ENCODE data around the gene FGB.

Gene FGB

DNA sequence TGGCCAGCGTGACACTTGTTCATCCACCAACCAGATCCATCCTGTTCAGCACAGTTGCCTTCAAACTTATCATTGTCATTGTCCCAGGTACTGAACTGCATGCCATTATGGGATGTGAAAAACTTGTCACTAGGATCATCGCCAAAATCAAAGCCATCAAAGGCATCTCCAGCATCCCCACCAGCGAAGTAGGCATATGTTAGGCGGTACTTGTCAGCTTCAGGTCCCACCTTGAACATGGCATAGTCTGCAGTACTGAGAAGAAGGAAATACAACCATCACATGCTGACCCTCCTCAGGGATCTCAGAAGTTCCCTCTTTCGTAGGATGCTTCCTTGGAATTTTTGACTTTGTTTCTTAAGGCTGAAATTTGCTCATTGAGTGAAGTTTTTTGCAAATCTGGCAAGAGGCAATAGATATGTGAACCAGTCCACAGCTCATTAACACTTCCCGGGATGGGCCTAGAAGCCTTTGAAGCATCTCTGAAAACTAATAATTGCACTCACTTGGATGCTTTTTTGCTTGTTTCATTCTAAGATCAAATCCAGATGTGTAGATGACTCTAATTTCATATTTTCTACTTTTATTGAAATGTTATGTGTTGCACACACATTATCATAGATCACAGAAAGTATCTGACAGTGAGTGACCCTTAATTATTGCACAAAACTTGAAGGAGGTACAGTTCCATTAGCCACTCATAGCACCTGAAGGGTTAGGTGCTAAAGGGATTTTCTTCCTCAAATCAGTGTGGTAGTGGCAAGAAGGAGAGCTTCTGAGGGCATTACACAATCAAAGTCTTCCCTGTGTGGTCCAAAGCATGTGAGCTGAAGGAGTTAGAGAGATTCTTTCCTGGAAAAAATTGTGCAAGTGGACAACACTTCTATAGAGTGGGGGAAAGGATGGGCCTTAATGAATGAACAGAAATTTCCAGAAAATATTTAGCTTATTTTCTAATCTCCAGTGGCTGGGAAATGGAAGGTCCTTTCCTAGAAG, 44.2 kb downstream of the FGB start:
- in situ Hi-C loops (cut with HindIII; ENCODE audit: low pct_unique_long_range_greater_than_20kb, low sequenced_read_pairs): no loop called here
- no peak for DNase-seq (ENCODE audit: low read depth in 1 of 2, low spot score in 1 of 2)
- TF ChIP-seq JUND (IDR thresholded peaks at IDR 0.05; ENCODE audit: low read depth): no peak

DNA sequence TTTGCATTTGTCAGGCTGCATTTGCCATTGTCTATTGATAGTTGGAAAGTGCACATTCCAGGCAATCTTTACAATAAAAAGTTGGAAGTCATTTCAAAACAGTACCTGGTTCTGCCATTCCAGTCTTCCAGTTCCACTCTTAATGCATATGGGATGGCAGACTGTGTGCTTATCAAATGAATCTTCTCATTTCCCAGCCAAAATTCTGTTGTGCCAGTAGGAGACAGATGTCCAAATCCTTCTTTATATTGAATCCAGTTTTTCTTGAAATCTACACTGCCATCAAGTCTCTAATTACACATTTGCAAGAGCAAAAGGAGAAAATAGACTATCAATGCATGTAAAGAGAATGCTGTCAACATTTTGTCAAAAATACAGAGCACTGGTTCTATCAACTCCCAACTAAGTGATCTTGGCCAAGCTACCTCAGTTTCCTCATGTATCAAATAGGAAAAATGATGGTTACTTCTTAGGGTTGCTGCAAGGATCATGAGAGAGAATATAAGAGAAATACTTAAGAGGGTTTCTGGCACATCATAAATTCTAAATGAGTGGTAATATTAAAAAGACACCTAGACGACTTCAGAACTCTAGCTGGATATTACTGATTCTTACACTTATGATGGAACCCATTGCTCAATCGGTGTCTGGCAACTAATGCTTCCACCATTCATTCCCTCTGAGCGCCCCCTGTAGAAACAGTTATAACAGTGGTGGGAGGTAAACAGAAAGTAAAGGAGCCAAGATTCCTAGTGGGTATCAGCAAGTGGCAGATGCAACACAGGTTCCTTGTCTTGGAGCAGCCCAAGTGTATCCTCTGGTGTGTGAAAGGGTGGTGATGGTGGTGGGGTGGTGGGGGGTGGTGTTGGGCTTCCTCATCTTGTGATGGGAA, 45.8 kb downstream of the FGB start:
- TF ChIP-seq JUND (IDR thresholded peaks at IDR 0.05; ENCODE audit: low read depth): no peak
- no peak for DNase-seq (ENCODE audit: low read depth in 1 of 2, low spot score in 1 of 2)
- in situ Hi-C loops (cut with HindIII; ENCODE audit: low pct_unique_long_range_greater_than_20kb, low sequenced_read_pairs): no loop called here

GRCh38 chr4:154609532-154609931, 46.7 kb downstream of the FGB start:
- in situ Hi-C loops (cut with HindIII; ENCODE audit: low pct_unique_long_range_greater_than_20kb, low sequenced_read_pairs): no loop called here
- DNase-seq (ENCODE audit: low read depth in 1 of 2, low spot score in 1 of 2): no peak
- TF ChIP-seq JUND (IDR thresholded peaks at IDR 0.05; ENCODE audit: low read depth): no peak

GRCh38 chr4:154610582-154610981, 47.8 kb downstream of the FGB start:
- TF ChIP-seq JUND (IDR thresholded peaks at IDR 0.05; ENCODE audit: low read depth): no peak
- no peak for DNase-seq (ENCODE audit: low read depth in 1 of 2, low spot score in 1 of 2)
- in situ Hi-C loops (cut with HindIII; ENCODE audit: low pct_unique_long_range_greater_than_20kb, low sequenced_read_pairs): no loop called here

DNA sequence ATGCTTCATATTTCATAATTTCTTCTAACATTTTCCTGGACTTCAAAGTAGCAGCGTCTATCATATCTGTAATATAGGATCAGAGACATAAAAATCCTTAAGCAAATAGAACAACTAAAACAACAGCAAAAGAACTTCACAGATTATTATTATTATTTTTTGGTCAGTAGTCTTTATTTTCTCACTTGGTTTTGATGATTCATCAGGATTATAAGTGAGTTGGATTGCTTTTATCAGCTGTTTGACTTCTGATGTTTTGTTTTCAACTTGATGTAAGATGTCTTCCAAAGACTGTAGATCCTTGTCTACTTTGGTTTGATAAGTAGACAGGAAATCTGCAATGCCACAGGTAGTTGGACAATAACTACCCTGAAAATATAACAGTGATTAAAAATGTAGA, 49.0 kb downstream of the FGB start:
- TF ChIP-seq JUND (IDR thresholded peaks at IDR 0.05; ENCODE audit: low read depth): no peak
- in situ Hi-C loops (cut with HindIII; ENCODE audit: low pct_unique_long_range_greater_than_20kb, low sequenced_read_pairs): no loop called here

GRCh38 chr4:154612472-154613414, 49.9 kb downstream of the FGB start, which contains the start of gene FGG:
Gene FGG, minus strand, starts transcription at chr4:154612656. Its CDS starts 47 bp downstream, at chr4:154612609.
- no peak for DNase-seq (ENCODE audit: low read depth in 1 of 2, low spot score in 1 of 2)
- in situ Hi-C loops (cut with HindIII; ENCODE audit: low pct_unique_long_range_greater_than_20kb, low sequenced_read_pairs): no loop called here
- TF ChIP-seq JUND (IDR thresholded peaks at IDR 0.05; ENCODE audit: low read depth): no peak

More for the DNA sequence above, 49.0 kb downstream of the FGB start:
- DNase-seq (ENCODE audit: low read depth in 1 of 2, low spot score in 1 of 2): no peak

DNA sequence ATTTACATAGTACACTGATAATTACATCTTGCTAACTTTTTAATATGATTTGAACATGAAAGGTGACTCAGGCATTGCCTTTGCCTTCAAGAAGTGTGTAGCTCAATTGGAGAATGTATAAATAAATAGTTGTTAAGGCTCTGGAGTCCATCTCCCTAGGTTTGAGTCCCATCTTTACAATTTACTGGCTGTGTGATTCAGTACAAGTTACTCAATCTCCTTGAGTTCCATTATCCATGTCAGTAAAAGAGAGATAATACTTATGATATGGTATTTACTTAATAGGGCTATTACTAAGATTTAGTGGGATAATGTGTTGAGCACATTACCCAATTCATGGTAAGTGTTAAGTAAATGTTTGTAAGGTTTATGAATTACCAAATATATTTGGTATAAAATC, 51.5 kb downstream of the FGB start:
- no peak for TF ChIP-seq JUND (IDR thresholded peaks at IDR 0.05; ENCODE audit: low read depth)
- in situ Hi-C loops (cut with HindIII; ENCODE audit: low pct_unique_long_range_greater_than_20kb, low sequenced_read_pairs): no loop called here
- DNase-seq (ENCODE audit: low read depth in 1 of 2, low spot score in 1 of 2): no peak

DNA sequence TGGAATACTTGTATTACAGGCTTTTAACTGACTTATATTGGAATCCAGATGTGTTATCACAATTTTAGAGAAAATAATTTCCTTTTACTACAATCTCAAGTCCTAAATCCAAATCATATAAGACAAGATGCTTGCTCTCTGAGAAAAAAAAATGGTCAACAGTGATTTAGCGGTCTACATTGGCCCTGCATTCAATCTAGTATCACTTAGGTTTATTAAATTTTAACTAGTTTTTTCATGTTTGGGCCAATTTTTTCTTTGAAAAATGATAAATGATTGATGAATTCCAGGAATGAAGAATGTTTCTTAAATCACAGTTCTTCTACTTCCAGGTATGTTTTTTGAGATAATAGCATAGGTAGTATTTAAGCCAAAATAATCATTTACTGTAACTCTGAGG, 52.4 kb downstream of the FGB start:
- DNase-seq (ENCODE audit: low read depth in 1 of 2, low spot score in 1 of 2): no peak
- in situ Hi-C loops (cut with HindIII; ENCODE audit: low pct_unique_long_range_greater_than_20kb, low sequenced_read_pairs): no loop called here
- no peak for TF ChIP-seq JUND (IDR thresholded peaks at IDR 0.05; ENCODE audit: low read depth)

DNA sequence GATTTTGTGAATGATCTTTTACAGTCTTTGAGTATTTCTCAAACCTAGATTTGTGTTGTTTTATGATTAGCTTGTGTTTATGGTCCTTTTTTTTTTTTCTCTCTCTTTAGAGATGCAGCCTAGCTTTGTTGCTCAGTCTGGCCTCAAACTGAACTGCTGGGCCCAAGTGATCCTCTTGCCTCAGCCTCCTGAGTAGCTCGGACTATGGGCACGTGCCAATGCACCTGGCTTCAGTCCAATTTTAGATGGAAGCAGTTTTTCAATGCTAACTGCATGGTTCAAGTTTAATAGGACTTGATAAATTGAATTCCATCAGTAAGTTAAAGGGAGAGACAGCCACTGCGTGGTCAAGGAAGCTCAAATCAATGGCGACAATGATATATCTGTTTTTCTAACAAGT, 53.5 kb downstream of the FGB start:
- no peak for TF ChIP-seq JUND (IDR thresholded peaks at IDR 0.05; ENCODE audit: low read depth)
- no peak for DNase-seq (ENCODE audit: low read depth in 1 of 2, low spot score in 1 of 2)
- in situ Hi-C loops (cut with HindIII; ENCODE audit: low pct_unique_long_range_greater_than_20kb, low sequenced_read_pairs): no loop called here

- TF ChIP-seq JUND (IDR thresholded peaks at IDR 0.05; ENCODE audit: low read depth): no peak
- in situ Hi-C loops (cut with HindIII; ENCODE audit: low pct_unique_long_range_greater_than_20kb, low sequenced_read_pairs): no loop called here
- DNase-seq (ENCODE audit: low read depth in 1 of 2, low spot score in 1 of 2): no peak
Measured at GRCh38 chr4:154616731-154617130, 53.9 kb downstream of the FGB start.

- no peak for DNase-seq (ENCODE audit: low read depth in 1 of 2, low spot score in 1 of 2)
- in situ Hi-C loops (cut with HindIII; ENCODE audit: low pct_unique_long_range_greater_than_20kb, low sequenced_read_pairs): no loop called here
- TF ChIP-seq JUND (IDR thresholded peaks at IDR 0.05; ENCODE audit: low read depth): no peak
Measured at GRCh38 chr4:154617820-154618317, 55.1 kb downstream of the FGB start.

All from T47D (cell line).